ENCODE measurements around the gene SPDYE5.
"Not testable (repeated sequence)": the region's sequence is repeated elsewhere in the genome, so short reads cannot be mapped to it uniquely, and the experiment has no call there.

The SPDYE5 gene, protein sequence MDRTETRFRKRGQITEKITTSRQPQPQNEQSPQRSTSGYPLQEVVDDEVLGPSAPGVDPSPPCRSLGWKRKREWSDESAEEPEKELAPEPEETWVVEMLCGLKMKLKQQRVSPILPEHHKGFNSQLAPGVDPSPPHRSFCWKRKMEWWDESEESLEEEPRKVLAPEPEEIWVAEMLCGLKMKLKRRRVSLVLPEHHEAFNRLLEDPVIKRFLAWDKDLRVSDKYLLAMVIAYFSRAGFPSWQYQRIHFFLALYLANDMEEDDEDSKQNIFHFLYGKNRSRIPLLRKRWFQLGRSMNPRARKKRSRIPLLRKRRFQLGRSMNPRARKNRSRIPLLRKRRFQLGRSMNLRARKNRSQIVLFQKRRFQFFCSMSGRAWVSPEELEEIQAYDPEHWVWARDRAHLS

DNA sequence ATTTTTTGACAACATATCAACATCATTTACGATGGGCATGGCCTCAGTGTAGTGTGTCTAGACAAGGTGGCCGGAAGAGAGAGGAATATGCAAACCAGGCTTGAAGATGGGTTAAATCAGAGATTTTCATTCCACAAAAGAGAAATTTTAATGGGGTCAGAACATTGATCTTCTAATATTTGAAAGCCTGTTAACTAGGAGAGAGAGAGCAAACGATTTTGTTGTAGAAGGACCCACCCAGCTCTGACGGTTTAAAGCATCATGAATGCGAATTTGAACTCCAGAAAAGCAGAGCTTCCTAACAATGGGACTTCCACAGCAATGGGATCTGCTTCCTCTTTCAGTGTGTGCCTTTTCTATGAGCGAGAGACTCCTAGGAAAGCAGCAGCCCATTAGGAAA is at the start of gene SPDYE5:
Gene SPDYE5, plus strand, starts transcription at position 301 of the 400 bp plus-strand sequence. CDS start 1,728 bp downstream, outside the sequence.
- not testable (repeated sequence) for DNase-seq (ENCODE audit: low spot score); FAIRE-seq

DNA sequence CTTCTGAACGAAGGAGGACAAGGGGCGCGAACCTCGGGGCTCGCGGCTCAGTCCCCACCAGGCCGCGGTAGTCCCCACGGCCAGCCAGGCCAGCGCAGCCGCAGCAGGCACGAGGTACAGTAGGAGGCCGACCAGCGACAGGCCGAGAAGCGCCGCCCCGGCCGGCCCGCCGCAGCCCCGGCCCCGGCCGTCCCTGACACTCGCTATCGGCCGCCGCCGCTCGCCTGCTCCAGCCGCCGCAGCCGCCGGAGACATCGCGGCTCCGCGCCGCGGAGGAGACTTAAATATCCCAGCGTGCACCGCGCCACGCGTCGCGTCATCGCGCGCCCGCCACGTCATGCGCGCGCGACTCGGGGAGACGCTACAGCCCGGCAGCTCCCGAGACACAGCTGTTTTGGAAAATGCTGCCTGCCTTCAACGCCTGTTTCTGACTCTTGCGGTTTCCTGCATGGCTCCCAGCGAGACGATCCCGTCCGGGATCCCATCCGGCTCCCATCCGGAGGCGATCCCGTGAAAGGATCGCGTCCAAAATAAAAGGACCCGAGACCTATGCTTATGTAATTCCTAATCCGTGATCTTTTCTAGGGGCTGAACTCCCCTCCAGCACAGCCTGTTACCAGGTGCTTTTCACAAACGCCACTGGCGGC is 49.5 kb upstream of the SPDYE5 start:
- not testable (repeated sequence) for DNase-seq (ENCODE audit: low spot score); FAIRE-seq

DNA sequence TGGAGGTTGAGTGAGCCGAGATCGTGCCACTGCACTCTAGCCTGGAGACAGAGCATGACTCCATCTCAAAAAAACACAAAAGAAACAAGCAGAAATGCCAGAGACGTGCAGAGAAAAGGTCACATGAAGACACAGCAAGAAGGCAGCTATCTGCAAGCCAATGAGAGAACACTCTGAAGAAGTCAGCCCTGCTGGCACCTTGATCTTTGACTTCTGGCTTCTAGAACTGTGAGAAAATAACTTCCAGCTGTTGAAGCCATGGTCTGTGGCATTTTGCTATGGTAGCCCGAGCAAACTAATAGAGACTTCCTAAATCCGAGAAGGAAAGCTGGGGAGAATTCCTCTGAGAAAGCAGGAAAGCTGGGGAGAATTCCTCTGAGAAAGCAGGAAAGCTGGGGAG is 42.2 kb upstream of the SPDYE5 start:
- not testable (repeated sequence) for FAIRE-seq; DNase-seq (ENCODE audit: low spot score)

DNA sequence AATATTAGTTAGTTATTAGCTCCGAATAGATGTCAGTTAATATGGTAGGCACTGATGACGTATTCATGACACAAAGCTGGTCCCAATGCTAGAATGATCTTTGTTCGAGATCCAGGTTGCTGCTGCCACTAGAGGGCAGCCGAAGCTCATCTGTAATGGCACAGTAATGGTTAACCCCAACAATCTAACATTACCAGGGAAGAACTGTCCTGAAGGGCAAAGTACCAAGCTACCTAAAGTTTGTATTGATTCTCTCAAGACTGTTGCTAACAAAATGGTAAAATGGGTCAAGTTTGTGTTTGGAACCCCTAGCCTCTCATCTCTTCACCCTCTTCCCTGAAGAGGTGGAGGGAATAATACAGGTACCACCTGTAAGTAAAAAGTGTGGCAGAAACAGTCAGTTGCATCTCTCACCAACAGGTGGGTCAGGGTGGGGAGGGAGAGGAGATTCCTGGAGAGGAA is 39.6 kb upstream of the SPDYE5 start:
- DNase-seq (ENCODE audit: low spot score); FAIRE-seq: not testable (repeated sequence)

DNA sequence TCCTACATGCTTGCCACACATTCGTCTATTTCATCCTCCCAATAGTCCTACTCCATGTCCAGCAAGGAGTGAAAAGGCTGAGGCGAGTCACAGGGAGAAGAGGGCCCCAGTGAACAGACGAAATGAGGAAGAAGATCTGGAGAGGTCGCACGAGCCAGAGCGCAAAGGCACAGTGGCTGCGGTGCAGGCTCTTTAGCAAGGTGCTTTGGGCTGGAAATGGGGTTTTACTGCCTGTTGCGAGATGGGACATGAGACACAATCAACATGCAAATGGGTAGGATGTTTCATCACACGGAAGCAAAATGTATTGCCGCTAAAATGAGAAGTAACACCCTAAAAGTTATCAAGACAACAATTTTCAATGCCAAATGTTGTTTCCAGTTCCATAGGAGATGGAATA is 35.7 kb upstream of the SPDYE5 start:
- not testable (repeated sequence) for FAIRE-seq; DNase-seq (ENCODE audit: low spot score)

DNA sequence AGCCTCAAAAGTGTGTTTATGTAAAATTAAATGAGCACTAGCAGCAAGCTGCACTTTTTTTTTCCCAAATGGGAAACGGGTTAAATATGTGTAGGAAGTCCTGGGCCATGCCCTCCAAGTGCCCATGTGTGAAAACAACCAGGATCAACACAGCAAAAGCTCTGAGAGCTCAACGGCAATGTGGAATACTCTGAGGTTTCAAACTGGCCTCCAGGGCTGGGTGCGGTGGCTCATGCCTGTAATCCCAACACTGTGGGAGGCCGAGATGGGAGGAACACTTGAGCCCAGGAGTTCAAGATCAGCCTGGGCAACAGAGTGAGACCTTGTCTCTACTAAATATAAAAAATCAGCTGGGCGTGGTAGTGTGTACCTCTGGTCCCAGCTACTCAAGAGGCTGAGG is 34.1 kb upstream of the SPDYE5 start:
- DNase-seq (ENCODE audit: low spot score); FAIRE-seq: not testable (repeated sequence)

DNA sequence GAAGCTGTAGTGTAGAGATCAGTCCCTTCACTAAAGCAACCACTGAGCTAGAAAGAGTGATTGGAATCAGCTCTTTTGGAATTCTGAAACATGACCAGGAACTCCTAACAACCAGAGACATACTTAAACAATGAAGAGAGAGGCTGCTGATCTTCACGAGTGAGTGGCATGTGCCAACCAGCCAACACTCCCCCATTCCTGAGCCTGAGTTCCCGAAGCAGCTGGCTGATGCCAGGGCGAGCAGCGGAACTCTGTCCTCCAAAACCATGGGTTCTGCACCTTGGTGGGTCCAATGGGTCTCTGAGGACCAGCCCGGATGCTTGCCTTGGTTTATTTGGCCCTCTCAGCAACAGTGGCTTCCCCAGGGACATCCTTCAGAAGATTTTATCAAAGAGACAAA is 31.6 kb upstream of the SPDYE5 start:
- DNase-seq (ENCODE audit: low spot score); FAIRE-seq: not testable (repeated sequence)

DNA sequence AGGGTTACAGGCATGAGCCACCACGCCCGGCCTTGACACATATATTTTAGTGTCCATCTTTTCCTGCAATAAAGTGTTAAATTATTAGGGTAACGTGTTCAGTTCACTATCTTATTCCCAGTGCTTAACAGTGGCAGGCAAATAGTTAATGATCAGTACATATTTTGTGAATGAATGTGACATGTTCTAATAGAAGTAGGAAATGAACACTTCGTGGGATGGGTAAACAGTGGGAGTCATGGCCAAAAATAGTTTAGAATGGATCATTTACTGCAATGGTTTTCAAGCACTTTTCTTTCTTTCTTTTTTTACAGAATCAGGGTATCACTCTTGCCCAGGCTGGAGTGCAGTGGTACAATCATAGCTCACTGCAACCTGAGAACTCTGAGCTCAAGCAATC is 22.0 kb upstream of the SPDYE5 start:
- not testable (repeated sequence) for FAIRE-seq; DNase-seq (ENCODE audit: low spot score)

DNA sequence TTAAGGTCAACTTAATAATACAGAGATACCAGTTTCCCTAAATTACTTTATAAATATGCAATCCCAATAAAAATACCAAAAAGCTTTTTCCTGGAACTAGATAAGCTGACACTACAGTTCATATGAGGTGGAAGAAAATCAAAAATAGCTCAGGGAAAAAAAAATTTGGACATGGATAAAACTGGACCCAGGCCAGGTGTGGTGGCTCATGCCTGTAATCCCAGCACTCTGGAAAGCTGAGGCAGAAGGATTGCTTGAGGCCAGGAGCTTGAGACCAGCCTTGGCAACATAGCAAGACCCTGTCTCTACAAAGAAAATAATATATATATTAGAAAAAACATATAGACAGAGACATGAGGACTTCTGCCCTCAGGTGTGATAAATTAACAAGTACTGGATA is 14.7 kb upstream of the SPDYE5 start:
- FAIRE-seq; DNase-seq (ENCODE audit: low spot score): not testable (repeated sequence)

DNA sequence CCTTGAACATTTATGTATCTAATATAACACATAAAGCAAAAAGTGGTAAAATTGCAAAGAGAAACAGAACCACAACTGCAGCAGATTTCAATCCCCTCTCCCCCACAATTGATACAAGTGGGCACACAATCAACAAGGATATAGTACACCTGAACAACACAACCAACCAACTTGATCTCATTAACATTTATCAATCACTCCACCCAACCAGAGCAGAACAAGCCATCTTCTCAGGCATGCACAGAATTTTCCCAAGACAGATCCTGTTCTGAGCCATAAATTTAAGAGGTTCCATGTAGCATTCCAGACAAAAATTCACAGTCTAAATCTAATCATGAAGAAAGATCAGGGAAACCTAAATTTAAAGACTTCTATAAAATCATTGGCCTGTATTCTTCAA is 11.8 kb upstream of the SPDYE5 start:
- not testable (repeated sequence) for FAIRE-seq

DNA sequence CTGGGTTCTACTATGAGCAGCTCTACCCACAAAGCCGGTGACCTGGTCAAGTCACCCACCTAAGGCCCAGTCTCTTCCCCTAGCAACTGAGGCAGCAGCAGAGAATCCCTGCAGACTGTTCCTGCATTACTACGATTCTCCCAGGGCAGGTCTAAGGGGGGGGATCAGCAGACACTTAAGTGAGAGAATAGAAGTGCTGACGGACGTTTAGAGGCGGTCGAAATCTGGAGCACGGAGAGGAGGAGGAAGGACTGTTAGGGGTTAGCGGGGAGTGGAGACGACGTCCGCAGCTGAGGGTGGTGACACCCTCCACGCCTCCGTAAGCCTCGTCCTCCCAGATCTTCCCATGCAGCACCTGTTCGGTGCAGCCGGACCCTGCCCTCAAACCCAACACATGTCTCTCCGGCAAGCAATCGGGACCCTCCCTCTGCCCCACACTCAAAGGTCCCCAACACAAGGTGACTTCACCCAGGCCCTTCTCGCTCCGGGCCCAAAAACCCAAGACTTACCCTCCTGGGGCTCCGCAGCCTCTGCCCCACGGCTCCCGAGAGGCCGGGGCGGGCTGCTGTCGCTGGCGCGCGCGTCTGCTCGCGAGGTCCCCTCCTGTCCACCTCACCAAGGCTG is 6.7 kb upstream of the SPDYE5 start:
- not testable (repeated sequence) for DNase-seq (ENCODE audit: low spot score); FAIRE-seq

More for the DNA sequence above, 11.8 kb upstream of the SPDYE5 start:
- DNase-seq (ENCODE audit: low spot score) = not testable (repeated sequence)

DNA sequence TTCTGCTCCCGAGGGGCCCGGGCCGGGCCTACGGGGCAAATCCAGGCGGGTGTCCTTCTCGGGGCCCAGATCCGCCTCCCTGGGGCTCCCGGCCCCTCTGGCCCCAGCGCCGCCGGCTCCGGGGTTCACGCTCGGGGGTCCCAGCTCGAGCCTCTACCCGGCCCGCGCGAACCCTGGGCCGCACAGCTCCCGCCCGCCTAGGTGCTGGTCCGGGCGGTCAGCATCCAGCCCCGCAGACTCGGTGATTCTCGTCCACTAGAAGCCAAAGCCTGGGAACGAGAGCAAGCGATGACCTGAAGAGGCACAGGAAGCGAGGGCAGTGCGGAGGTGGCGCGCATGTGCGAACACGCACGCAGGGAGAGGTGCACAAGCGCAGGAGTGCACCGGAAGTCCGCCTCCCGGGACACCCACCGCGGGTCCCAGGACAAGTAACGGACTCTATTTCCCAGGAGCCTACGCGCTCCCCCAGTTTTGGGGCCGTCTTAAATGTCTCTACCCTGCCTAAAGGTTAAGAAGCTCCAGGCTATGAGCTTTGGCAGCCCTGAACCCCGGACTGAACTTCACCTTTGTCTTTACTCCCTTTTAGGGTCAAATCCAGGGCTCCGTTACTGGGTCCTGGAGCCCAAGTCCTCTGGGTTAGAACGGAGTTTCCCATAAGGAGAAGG is 6.0 kb upstream of the SPDYE5 start, which contains the start of gene POM121C:
Gene POM121C, minus strand, starts transcription at position 321 of the 665 bp plus-strand sequence. CDS start 44,803 bp downstream, outside the sequence.
- peak; percentile 91 for DNase-seq (ENCODE audit: low spot score)
- FAIRE-seq = not testable (repeated sequence)

DNA sequence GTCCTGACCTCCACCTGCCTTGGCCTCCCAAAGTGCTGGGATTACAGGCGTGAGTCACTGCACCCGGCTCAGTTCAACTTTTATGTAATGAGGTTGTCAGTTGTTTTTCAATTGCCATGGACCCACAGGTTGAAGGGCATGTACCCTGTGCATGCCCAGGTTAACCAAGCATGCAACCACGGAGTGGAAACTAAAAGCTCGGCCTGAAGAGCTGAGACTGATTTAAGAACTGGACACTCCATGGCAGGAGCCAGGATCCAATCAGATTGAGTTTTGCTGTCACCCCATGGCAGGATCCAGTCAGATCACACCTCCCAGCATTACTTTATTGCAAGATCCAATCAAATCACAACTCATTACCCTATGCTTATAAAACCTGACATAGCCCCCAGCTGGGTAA is 16.9 kb downstream of the SPDYE5 start:
- not testable (repeated sequence) for FAIRE-seq

DNA sequence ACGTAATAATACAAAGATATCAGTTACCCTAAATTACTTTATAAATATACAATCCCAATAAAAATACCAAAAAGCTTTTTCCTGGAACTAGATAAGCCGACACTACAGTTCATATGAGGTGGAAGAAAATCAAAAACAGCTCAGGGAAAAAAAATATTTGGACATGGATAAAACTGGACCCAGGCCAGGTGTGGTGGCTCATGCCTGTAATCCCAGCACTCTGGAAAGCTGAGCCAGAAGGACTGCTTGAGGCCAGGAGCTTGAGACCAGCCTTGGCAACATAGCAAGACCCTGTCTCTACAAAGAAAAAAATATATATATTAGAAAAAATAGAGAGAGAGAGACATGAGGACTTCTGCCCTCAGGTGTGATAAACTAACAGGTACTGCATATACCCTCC is 26.7 kb downstream of the SPDYE5 start:
- not testable (repeated sequence) for FAIRE-seq; DNase-seq (ENCODE audit: low spot score)

More for the DNA sequence above, 16.9 kb downstream of the SPDYE5 start:
- DNase-seq (ENCODE audit: low spot score) = not testable (repeated sequence)

DNA sequence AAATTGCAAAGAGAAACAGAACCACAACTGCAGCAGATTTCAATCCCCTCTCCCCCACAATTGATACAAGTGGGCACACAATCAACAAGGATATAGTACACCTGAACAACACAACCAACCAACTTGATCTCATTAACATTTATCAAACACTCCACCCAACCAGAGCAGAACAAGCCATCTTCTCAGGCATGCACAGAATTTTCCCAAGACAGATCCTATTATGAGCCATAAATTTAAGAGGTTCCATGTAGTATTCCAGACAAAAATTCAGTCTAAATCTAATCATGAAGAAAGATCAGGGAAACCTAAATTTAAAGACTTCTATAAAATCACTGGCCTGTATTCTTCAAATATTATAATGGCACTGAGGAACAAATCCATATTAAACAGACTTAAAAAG is 29.6 kb downstream of the SPDYE5 start:
- not testable (repeated sequence) for FAIRE-seq; DNase-seq (ENCODE audit: low spot score)

DNA sequence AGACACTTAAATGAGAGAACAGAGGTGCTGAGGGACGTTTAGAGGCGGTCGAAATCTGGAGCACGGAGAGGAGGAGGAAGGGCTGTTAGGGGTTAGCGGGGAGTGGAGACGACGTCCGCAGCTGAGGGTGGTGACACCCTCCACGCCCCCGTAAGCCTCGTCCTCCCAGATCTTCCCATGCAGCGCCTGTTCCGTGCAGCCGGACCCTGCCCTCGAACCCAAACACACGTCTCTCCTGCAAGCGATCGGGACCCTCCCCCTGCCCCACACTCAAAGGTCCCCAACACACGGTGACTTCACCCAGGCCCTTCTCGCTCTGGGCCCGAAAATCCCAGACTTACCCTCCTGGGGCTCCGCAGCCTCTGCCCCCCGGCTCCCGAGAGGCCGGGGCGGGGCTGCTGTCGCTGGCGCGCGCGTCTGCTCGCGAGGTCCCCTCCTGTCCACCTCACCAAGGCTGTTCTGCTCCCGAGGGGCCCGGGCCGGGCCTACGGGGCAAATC is 35.2 kb downstream of the SPDYE5 start:
- not testable (repeated sequence) for DNase-seq (ENCODE audit: low spot score); FAIRE-seq

DNA sequence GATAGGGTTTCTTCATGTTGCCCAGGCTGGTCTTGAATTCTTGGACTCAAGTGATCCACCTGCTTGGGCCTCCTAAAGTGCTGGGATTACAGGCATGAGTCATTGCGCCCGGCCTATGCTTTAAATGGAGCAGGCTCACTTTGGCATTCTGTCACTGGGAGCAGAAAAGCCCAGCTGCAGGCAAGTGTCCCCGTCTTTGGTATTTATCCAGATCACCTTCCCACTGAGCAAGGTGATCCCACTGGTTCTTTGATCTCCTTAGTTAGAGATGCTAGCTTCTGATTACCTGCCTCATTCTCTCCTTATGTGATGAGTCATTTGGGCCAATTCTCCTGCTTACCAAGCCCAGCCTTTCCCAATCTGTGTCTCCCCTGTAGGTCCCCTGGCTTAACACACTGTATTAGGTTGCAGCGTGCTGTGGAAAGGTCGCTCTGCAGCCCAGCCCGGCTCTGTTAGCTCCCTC is 39.3 kb downstream of the SPDYE5 start:
- no peak for FAIRE-seq
- peak; percentile 35 for DNase-seq (ENCODE audit: low spot score)

DNA sequence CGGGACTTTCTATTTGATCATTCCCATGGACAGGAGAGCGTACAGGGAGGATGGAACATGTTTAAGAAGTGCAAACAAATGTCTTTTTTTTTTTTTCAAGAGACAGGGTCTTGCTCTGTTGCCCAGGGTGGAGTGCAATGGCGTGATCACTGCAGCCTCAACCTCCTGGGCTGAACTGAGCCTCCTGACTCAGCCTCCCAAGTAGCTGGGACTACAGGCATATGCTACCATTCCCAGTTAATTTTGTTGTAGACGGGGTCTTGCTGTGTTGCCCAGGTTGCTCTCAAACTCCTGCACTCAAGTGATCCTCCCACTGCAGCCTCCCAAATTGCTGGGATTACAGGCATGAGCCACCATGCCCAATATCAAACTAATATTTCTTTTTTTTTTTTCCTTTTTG is 40.5 kb downstream of the SPDYE5 start:
- DNase-seq (ENCODE audit: low spot score) (no peak), FAIRE-seq (no peak)

DNA sequence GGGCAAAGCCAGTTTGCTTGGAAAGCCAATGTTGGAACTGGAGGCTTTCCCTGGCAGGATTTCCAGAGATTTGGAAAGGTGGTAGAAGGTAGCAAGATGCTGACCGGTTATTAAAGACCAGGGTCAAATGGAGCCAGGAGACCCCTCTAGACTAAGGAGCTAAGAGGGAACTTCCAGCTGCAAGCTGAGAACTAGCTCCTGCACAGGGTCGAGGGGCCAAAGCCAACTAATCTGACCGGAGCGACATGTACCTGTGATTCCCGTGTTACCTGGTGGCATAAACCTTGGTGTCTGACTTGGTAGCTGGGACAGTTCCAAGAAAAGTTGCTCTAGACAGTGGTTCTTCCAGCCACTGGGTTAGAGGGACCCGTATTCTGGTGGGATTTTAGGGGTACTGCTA is 41.8 kb downstream of the SPDYE5 start:
- FAIRE-seq (no peak), DNase-seq (ENCODE audit: low spot score) (no peak)

DNA sequence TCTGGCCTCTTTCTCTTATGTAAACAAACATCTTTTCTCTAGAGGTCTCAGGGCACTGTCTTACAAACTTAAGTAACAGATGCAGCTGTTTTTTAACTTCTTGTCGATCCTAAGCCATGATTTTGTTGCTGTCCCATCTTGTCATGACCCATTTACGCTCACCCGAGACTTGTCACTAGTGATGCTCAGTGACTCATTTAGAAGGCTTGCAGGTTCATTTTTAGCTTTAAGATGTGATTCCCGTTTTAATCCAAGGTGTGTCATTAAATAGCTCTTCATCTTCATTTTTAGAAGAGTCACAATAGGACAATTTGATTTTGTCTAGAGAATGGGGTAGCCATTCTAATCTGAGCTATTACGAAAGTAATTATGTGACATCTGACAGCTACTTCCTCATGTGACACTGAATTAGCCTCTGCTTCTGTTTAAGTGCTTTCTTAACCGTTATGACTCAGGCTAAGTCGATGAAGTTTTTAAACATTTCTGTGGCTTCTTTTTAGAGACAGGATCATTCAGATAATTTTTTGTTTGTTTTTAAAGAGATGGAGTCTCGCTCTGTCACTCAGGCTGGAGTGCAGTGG is 42.7 kb downstream of the SPDYE5 start:
- DNase-seq (ENCODE audit: low spot score) (no peak), FAIRE-seq (no peak)

Measured in urothelium cell line (cell line).